ENCODE data around the gene PLB1. TPM values are rescaled to one million over a fixed set of nuclear protein-coding genes. Genes with fewer than 3 reads are reported as not detected.

PLB1 gene
- total RNA-seq, 4 donors from 2014 or later: 1.1 to 6.5 (median 2.3) TPM

DNA sequence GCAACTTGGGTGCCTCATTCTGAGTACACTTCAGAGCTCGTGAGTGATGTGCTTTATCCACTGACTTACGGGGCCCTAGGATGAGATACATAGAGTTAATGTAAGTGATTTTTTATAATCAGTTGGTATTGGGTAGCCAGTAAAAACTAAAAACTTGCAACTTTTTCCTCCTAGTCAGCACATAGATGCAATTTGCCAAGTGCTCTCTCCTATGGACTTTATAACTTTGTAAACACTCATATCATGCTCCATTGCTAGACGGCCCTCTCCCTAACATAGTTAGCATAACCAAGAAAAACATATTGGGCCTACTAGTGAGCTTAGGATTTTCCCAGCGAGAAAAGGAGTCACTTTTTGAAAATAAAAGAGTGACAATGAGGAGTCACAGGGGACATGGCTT lies 60.4 kb downstream of the PLB1 start:
- intact Hi-C loops (cut with DNase I): no loop called here
- H3K27ac ChIP-seq: no peak overlapping the region
- H3K4me1 ChIP-seq: no peaks in the 10 kb centered on the region
- DNase-seq: no peak
- WGBS, 2 donors: 92 to 94% methylated on average over 4 of the region's 4 CpGs
- TF ChIP-seq, protein P1, sequence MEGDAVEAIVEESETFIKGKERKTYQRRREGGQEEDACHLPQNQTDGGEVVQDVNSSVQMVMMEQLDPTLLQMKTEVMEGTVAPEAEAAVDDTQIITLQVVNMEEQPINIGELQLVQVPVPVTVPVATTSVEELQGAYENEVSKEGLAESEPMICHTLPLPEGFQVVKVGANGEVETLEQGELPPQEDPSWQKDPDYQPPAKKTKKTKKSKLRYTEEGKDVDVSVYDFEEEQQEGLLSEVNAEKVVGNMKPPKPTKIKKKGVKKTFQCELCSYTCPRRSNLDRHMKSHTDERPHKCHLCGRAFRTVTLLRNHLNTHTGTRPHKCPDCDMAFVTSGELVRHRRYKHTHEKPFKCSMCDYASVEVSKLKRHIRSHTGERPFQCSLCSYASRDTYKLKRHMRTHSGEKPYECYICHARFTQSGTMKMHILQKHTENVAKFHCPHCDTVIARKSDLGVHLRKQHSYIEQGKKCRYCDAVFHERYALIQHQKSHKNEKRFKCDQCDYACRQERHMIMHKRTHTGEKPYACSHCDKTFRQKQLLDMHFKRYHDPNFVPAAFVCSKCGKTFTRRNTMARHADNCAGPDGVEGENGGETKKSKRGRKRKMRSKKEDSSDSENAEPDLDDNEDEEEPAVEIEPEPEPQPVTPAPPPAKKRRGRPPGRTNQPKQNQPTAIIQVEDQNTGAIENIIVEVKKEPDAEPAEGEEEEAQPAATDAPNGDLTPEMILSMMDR (IDR thresholded peaks at IDR 0.05): no peak
- no peak for TF ChIP-seq POLR2A (IDR thresholded peaks at IDR 0.05)
- H3K27me3 ChIP-seq: no peaks in the 10 kb centered on the region
- no peaks in the 10 kb centered on the region for H3K36me3 ChIP-seq
- H3K9me3 ChIP-seq: no peaks in the 10 kb centered on the region
- H3K4me3 ChIP-seq: no peak overlapping the region

DNA sequence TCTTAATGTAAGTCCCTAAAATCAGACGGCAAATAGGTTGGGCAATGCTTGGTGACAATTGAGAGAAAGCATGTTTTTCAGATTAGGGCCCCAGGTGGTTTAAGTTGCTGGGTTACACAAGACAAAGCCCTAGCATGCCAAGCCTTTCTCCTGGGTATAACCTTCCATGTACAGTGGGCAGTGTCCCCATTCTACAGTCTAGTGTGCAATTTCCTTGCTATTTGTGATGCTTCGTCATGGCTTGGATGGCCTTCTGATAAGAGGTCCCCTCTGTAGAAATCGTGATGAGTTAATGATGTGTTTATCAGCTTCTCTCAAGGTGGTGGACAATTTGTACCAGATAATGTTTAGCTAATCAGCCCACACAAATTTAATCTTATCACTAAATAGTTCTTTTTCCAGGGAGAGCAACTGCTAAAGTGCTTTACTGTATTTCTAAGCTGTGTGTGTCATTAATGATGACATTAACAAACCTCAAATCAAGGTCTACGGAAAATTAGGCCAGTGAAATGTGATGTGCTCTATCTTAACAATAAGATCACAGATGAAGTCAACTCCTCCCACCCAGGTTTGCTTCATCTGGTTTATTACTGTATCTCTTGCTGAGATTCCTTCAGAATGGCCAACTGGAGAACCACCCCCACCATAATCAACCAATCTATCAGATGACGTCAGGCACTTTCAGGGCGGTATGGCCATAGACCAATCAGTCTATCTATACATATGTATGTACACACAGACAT lies 61.7 kb downstream of the PLB1 start:
- no peaks in the 10 kb centered on the region for H3K36me3 ChIP-seq
- no peak overlapping the region for H3K4me3 ChIP-seq
- intact Hi-C loops (cut with DNase I): no loop called here
- peaks cover 0 to 1% (median 0%) of the 10 kb centered on the region in 3 donors for H3K4me1 ChIP-seq
- H3K27ac ChIP-seq: no peak overlapping the region
- no peaks in the 10 kb centered on the region for H3K9me3 ChIP-seq
- 72 to 81% methylated on average over 5 to 6 of the region's 6 CpGs for WGBS, 2 donors
- no peak for DNase-seq
- TF ChIP-seq POLR2A (IDR thresholded peaks at IDR 0.05): no peak
- TF ChIP-seq, protein P1 (IDR thresholded peaks at IDR 0.05): no peak
- H3K27me3 ChIP-seq: no peaks in the 10 kb centered on the region

DNA sequence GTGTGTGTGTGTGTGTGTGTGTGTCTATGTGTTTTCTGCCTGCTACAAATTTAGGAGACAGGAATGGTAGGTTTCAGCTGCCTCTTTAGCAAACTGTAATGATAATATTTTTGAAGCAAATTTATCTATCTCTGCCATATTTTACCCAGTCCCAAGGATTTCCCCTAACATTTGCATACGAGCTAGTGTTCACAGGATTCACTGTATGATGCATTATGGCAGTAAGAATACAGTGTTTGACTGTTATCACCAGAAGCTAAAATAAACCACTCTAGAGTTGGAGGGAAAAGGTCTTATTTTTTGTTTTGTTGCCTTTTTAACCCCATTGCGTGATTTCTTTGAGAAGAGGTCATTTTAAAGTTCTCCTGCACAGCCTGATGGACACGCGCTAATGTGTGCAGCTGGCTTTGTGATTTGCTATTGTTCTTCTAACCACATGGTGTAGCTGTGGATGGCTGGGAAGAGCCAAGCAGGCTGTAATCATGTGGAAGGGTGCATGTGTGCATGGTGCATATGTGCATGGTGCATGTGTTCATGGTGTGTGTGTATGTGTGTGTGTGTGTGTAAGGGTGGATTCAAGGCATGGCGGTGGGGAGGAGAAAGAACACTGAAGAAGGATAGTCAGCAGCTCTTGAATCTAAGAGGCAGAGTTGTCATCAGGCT lies 62.4 kb downstream of the PLB1 start:
- no peaks in the 10 kb centered on the region for H3K36me3 ChIP-seq
- no peak for TF ChIP-seq POLR2A (IDR thresholded peaks at IDR 0.05)
- TF ChIP-seq, protein P1 (IDR thresholded peaks at IDR 0.05): no peak
- intact Hi-C loops (cut with DNase I): no loop called here
- DNase-seq: no peak
- no peaks in the 10 kb centered on the region for H3K27me3 ChIP-seq
- WGBS, 2 donors: 85 to 90% methylated on average over 5 of the region's 5 CpGs
- no peak overlapping the region for H3K4me3 ChIP-seq
- H3K27ac ChIP-seq: no peak overlapping the region
- no peaks in the 10 kb centered on the region for H3K9me3 ChIP-seq
- peaks cover 0 to 5% (median 0%) of the 10 kb centered on the region in 3 donors for H3K4me1 ChIP-seq

DNA sequence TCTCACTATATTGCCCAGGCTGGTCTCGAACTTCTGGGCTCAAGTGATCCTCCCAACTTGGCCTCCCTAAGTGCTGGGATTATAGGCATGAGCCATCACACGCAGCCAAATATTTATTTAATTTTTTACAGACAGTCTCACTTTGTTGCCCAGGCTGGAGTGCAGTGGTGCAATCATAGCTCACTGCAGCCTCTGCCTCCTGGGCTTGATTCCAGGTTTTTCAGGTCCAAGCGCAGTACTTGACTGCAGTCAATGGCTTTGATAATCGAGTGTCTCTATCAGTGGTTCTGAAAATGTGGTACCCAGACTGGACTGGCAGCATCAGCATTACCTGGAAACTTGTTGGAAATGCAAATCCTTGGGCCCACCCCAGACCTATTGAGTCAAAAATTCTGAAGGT lies 63.1 kb downstream of the PLB1 start:
- Histone ChIP-seq H3K27ac (no peak overlapping the region), H3K9me3 (no peaks in the 10 kb centered on the region), H3K4me1 (peaks cover 0 to 5% (median 0%) of the 10 kb centered on the region in 3 donors), H3K4me3 (no peak overlapping the region), H3K27me3 (no peaks in the 10 kb centered on the region), H3K36me3 (no peaks in the 10 kb centered on the region)
- TF ChIP-seq, protein P1 (IDR thresholded peaks at IDR 0.05): no peak
- no peak for TF ChIP-seq POLR2A (IDR thresholded peaks at IDR 0.05)
- DNase-seq: no peak
- intact Hi-C loops (cut with DNase I): no loop called here
- WGBS, 2 donors: 62% methylated on average over 4 of the region's 4 CpGs

DNA sequence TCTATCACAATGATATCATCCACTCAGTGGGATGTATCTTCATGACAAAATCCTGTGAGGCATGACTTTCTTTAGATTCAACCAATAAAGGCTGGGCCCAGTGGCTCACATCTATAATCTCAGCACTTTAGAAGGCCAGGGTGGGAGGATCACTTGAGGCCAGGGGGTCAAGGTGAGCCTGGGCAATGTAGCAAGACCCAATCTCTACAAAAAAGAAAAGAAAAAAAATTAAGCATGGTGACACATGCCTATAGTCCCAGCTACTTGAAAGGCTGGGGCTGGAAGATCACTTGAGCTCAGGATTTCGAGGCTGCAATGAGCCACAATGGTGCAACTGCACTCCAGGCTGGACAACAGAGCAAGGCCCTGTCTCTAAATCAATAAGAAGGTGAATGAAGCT lies 68.0 kb downstream of the PLB1 start:
- no peak for DNase-seq
- H3K4me3 ChIP-seq: no peak overlapping the region
- no peaks in the 10 kb centered on the region for H3K27me3 ChIP-seq
- TF ChIP-seq, protein P1 (IDR thresholded peaks at IDR 0.05): no peak
- no peak for TF ChIP-seq POLR2A (IDR thresholded peaks at IDR 0.05)
- H3K27ac ChIP-seq: no peak overlapping the region
- no peaks in the 10 kb centered on the region for H3K9me3 ChIP-seq
- H3K4me1 ChIP-seq: peaks cover 9 to 48% (median 14%) of the 10 kb centered on the region in 3 donors
- intact Hi-C loops (cut with DNase I): no loop called here
- 77 to 83% methylated on average over 1 of the region's 1 CpG for WGBS, 2 donors
- no peaks in the 10 kb centered on the region for H3K36me3 ChIP-seq

Measured in esophagus squamous epithelium (tissue), 5 donors.